Measurements from ENCODE around the gene PRKAB2.
"Not testable (repeated sequence)": the region's sequence is repeated elsewhere in the genome, so short reads cannot be mapped to it uniquely, and the experiment has no call there.

The PRKAB2 gene

GRCh38 chr1:147109762-147110161 is 62.5 kb downstream of the PRKAB2 start:
- no peak for DNase-seq (ENCODE audit: low read depth)

DNA sequence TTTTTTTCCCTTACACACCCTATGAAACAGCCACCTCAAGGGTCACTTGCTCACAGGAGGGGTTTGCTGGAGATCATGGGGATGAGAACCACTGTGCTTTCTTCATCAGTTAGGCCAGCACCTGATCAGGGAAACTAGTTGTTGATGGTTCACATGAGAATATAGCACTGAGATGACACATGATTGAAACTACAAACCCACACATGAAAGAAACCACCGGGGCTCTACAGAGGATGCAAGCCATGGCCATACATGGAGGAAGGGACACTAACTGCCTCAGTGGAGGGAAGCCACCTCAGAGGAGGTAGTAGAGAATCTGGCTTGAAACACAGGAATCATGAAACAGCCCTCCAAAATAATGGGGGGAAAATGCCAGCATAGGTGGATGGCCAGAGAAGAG is 63.2 kb downstream of the PRKAB2 start:
- no peak for DNase-seq (ENCODE audit: low read depth)

- DNase-seq (ENCODE audit: low read depth) = not testable (repeated sequence)
Observed at GRCh38 chr1:147106407-147106881, 65.8 kb downstream of the PRKAB2 start.

DNA sequence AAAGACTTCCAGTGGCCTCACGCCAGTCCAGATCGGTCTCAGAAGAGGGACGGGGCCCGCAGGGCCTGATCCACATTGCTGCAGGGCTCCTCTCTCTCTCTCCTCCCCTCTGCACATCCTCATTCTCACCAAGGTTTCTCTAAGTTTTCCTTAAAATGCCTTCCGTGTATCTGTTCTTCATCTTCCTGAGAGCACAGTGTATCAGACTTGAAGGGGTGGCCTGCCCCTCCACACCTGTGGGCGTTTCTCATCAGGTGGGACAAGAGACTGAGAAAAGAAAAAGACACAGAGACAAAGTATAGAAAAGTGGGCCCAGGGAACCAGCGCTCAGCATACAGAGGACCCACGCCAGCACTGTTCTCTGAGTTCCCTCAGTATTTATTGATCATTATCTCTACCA is 66.4 kb downstream of the PRKAB2 start:
- no peak for DNase-seq (ENCODE audit: low read depth)
